Cardiac atrium fibroblast (primary cell): ENCODE measurements around the gene OPN1MW2. TPM values are rescaled to one million over a fixed set of nuclear protein-coding genes. Genes with fewer than 3 reads are reported as not detected.

Experiments used
- total RNA-seq: library from RNA; depleted of rRNA; stranded (reverse); fragments of >200 nt; gene quantifications from 2 replicates; pipeline ENCODE4 v1.2.3, GENCODE V29; 2015

The OPN1MW2 gene
- total RNA-seq = not detected in 2 replicates

DNA sequence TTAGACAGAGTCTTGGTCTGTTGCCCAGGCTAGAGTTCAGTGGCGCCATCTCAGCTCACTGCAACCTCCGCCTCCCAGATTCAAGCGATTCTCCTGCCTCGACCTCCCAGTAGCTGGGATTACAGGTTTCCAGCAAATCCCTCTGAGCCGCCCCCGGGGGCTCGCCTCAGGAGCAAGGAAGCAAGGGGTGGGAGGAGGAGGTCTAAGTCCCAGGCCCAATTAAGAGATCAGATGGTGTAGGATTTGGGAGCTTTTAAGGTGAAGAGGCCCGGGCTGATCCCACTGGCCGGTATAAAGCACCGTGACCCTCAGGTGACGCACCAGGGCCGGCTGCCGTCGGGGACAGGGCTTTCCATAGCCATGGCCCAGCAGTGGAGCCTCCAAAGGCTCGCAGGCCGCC lies at the start of gene OPN1MW2:
OPN1MW2 (plus strand) TSS at position 301 of the 400 bp plus-strand sequence; CDS start at position 361, 60 bp downstream.

DNA sequence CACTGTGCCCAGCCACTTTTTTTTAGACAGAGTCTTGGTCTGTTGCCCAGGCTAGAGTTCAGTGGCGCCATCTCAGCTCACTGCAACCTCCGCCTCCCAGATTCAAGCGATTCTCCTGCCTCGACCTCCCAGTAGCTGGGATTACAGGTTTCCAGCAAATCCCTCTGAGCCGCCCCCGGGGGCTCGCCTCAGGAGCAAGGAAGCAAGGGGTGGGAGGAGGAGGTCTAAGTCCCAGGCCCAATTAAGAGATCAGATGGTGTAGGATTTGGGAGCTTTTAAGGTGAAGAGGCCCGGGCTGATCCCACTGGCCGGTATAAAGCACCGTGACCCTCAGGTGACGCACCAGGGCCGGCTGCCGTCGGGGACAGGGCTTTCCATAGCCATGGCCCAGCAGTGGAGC lies 37.3 kb upstream of the OPN1MW2 start, which contains the start of gene OPN1MW:
OPN1MW (plus strand) TSS at position 301 of the 400 bp plus-strand sequence; CDS start at position 383, 82 bp downstream.

DNA sequence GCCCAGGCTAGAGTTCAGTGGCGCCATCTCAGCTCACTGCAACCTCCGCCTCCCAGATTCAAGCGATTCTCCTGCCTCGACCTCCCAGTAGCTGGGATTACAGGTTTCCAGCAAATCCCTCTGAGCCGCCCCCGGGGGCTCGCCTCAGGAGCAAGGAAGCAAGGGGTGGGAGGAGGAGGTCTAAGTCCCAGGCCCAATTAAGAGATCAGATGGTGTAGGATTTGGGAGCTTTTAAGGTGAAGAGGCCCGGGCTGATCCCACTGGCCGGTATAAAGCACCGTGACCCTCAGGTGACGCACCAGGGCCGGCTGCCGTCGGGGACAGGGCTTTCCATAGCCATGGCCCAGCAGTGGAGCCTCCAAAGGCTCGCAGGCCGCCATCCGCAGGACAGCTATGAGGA lies 37.7 kb downstream of the OPN1MW2 start, which contains the start of gene OPN1MW3:
OPN1MW3 (plus strand) TSS at position 301 of the 400 bp plus-strand sequence; CDS start at position 339, 38 bp downstream.

Other genes starting within 250 kb of the OPN1MW2 start
- gene HCFC1, start 247.9 kb upstream of the OPN1MW2 start, total RNA-seq = 22.6 and 39.9 TPM in 2 replicates
- gene TMEM187, start 247.0 kb upstream of the OPN1MW2 start, total RNA-seq = 5.2 and 7.8 TPM in 2 replicates
- 95.0 and 131 TPM in 2 replicates for gene IRAK1, start 199.9 kb upstream of the OPN1MW2 start, total RNA-seq
- 18.2 and 25.6 TPM in 2 replicates for gene MECP2, start 122.0 kb upstream of the OPN1MW2 start, total RNA-seq
- not detected in 2 replicates for gene OPN1LW, start 75.5 kb upstream of the OPN1MW2 start, total RNA-seq
- not detected in 2 replicates for gene OPN1MW, start 37.2 kb upstream of the OPN1MW2 start, total RNA-seq
- not detected in 2 replicates for gene OPN1MW3, start 37.8 kb downstream of the OPN1MW2 start, total RNA-seq
- gene TEX28, start 75.4 kb downstream of the OPN1MW2 start, total RNA-seq = not detected in 2 replicates
- not detected in 2 replicates for gene TKTL1, start 76.0 kb downstream of the OPN1MW2 start, total RNA-seq
- gene FLNA, start 154.9 kb downstream of the OPN1MW2 start, total RNA-seq = 1,709 and 1,856 TPM in 2 replicates
- gene EMD, start 159.5 kb downstream of the OPN1MW2 start, total RNA-seq = 54.3 and 54.6 TPM in 2 replicates
- 8,491 and 9,302 TPM in 2 replicates for gene RPL10, start 178.6 kb downstream of the OPN1MW2 start, total RNA-seq
- 35.8 and 45.7 TPM in 2 replicates for gene DNASE1L1, start 189.5 kb downstream of the OPN1MW2 start, total RNA-seq
- 19.1 and 28.9 TPM in 2 replicates for gene TAFAZZIN, start 191.8 kb downstream of the OPN1MW2 start, total RNA-seq
- gene ATP6AP1, start 208.9 kb downstream of the OPN1MW2 start, total RNA-seq = 43.1 and 68.5 TPM in 2 replicates
- 131 TPM in 2 replicates for gene GDI1, start 217.4 kb downstream of the OPN1MW2 start, total RNA-seq
- gene FAM50A, start 224.4 kb downstream of the OPN1MW2 start, total RNA-seq = 54.2 and 83.9 TPM in 2 replicates
- gene PLXNA3, start 238.5 kb downstream of the OPN1MW2 start, total RNA-seq = 16.4 and 27.9 TPM in 2 replicates